Subcutaneous adipose tissue (tissue), 4 donors: Measurements from ENCODE around the gene RAB37. TPM values are rescaled to one million over a fixed set of nuclear protein-coding genes. Genes with fewer than 3 reads are reported as not detected.

ENCODE experiments used
- total RNA-seq, 4 donors: library from RNA; depleted of rRNA; stranded (reverse); fragments of >200 nt; gene quantifications; one replicate each; pipeline ENCODE4 v1.1.0, GENCODE V29; 2016
- TF ChIP-seq, protein P1 (sequence below): fragments of 450-650 bp; IDR thresholded peaks from one replicate; pipeline ENCODE4 v1.5.1; 2016; ENCODE audit warnings: low read depth, mild to moderate bottlenecking, control low read depth, antibody characterized with exemption, moderate library complexity

RAB37 gene
- total RNA-seq, 4 donors from 2014 or later, result 1.0 to 2.4 (median 1.9) TPM; not detected in 1

DNA sequence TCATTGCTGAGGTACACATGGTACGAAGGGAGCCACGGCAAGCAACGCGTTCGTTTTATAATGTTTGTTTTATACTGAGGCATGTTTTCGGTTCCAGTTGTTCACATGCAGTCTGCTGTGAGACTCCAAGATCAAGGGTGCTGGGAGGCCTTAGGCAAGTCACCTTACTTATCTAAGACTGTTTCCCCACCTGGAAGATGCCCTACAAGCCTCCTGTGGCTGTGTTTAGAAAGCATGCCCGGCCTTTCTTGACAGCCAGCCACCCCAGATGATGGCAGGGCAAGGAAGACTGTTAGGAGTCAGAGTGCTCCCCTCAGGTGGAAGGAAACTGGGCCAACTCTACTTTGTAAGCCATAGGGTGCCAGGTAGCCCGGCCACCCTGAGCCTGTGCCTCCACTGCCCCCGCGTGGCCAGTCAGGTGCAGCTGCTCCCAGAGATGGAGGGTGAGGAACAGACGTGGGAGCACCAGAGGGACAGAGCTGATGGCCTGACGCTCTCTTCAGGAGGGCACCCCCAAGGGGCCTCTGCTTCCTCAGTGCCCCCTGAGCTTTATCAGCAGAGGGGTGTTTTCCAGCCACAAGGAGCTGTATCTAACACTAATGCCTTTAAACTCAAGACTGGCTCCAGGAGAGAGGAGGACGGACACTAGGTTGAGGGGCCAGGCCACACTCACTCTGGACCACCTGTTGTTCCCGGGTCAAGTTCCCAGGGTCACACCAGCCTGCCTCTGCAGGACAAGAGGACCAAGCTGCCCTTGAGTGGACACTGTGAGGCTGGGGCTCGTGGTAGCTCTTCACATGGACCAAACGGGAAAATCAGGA, 33.7 kb downstream of the RAB37 start:
- TF ChIP-seq, protein P1, sequence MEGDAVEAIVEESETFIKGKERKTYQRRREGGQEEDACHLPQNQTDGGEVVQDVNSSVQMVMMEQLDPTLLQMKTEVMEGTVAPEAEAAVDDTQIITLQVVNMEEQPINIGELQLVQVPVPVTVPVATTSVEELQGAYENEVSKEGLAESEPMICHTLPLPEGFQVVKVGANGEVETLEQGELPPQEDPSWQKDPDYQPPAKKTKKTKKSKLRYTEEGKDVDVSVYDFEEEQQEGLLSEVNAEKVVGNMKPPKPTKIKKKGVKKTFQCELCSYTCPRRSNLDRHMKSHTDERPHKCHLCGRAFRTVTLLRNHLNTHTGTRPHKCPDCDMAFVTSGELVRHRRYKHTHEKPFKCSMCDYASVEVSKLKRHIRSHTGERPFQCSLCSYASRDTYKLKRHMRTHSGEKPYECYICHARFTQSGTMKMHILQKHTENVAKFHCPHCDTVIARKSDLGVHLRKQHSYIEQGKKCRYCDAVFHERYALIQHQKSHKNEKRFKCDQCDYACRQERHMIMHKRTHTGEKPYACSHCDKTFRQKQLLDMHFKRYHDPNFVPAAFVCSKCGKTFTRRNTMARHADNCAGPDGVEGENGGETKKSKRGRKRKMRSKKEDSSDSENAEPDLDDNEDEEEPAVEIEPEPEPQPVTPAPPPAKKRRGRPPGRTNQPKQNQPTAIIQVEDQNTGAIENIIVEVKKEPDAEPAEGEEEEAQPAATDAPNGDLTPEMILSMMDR, result no peak

DNA sequence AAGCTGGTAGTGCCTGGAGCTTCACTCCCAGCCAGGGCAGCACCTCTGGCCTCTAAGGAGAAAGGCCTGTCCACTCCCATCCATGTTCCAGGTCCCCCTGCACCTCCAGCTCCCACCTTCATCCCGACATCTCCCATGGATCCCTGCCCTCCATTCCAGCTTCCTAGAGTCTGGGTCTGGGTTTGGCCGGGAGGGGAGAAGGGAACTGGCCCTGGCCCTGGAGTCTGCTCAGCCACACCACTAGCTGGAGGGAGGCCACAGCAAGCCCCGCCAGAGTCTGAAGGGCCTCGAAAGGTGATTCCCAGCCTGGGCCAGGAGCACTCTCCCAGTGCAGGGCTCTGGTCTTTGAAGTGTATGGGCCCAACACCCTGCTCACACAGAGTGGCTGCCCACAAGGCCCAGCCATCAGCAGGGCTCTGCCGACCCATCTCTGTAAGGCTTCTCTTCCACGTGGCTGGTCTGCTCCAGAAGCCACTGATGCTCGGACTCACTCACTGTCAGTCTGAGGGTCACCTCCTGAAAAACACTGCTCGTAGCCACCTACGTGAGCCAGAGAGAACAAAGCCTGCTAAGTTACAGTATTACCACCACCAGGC, 34.4 kb downstream of the RAB37 start:
- TF ChIP-seq, protein P1, result no peak

DNA sequence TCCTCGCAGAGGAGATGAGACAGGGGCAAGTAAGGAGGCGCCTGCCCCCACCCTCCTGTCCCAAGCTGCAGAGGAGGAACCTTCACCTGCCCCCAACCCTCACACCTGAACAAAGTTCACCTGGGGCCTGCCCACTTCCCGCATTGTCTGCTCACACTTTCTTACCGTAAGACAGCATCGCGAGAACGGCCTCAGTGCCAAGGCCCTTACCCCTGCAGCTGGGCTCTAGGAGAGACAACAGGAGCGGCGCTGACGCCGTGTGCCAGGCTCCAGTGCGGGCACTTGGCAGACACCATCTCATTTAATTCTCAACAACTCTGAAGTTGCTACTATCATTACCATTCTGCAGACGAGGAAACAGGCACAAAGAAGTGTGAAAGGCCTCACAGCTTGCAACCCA, 35.0 kb downstream of the RAB37 start:
- TF ChIP-seq, protein P1, result no peak

GRCh38 chr17:74773414-74773813, 36.4 kb downstream of the RAB37 start:
- TF ChIP-seq, protein P1, result no peak

DNA sequence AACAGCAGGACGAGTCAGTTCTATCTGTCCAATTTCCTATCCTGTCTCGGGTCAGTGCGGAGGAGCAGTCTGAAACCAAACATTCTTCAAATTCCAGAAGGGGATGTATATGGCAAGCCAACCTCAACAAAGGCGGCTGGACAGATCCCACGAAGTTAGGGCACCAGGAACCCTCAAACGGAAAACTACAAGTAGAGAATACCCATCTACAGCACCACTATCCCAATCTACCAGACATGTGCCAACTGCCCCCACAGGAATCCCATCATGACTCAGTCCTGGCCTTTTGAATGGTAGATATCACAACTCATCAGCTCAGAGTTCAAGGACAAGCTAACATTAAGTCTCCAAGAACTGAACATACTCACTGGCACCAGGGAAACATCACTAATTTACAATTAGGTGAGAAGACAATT, 36.8 kb downstream of the RAB37 start:
- TF ChIP-seq, protein P1, result no peak

- TF ChIP-seq, protein P1, result no peak
Observed at GRCh38 chr17:74775409-74776043, 38.5 kb downstream of the RAB37 start.
